GM23338 (cell line): ENCODE measurements around the gene RHOB. TPM values are rescaled to one million over a fixed set of nuclear protein-coding genes. Genes with fewer than 3 reads are reported as not detected.
"Not testable (repeated sequence)": the region's sequence is repeated elsewhere in the genome, so short reads cannot be mapped to it uniquely, and the experiment has no call there.

Experiments
- ATAC-seq: fragments of 200-7000 bp; cut with Tn5 transposase; 3 replicates; pipeline ENCODE4 v1.9.1; 2020
- DNase-seq: peaks from one replicate; pipeline ENCODE4 v3.0.0-alpha.2; 2015; ENCODE audit warnings: low spot score
- H2AFZ ChIP-seq: fragments of 200-600 bp; sonication (generic); 2 replicates; pipeline ENCODE4 v1.8.0; 2016; ENCODE audit warnings: antibody characterized with exemption, mild to moderate bottlenecking, moderate library complexity
- H3F3A ChIP-seq: fragments of 200-600 bp; sonication (generic); replicated peaks from 2 replicates; pipeline ENCODE4 v1.8.0; 2017; ENCODE audit warnings: antibody characterized with exemption, mixed run types, low read depth
- H3K27ac ChIP-seq: fragments of 200-600 bp; sonication (generic); 2 replicates; pipeline ENCODE4 v1.6.1; 2016; ENCODE audit warnings: low read depth
- H3K27me3 ChIP-seq: fragments of 200-600 bp; sonication (generic); 2 replicates; pipeline ENCODE4 v1.8.0; 2016; ENCODE audit warnings: mild to moderate bottlenecking, mixed run types, moderate library complexity; ENCODE audit not compliant: insufficient read depth
- H3K36me3 ChIP-seq: fragments of 200-600 bp; sonication (generic); 2 replicates; pipeline ENCODE4 v1.8.0; 2016; ENCODE audit warnings: mild to moderate bottlenecking; ENCODE audit not compliant: insufficient read depth
- H3K4me1 ChIP-seq: fragments of 200-600 bp; sonication (generic); 2 replicates; pipeline ENCODE4 v1.8.0; 2016; ENCODE audit warnings: mild to moderate bottlenecking, moderate library complexity; ENCODE audit not compliant: insufficient read depth
- H3K4me2 ChIP-seq: fragments of 200-600 bp; sonication (generic); 2 replicates; pipeline ENCODE4 v1.7.1; 2017; ENCODE audit warnings: mixed run types
- H3K4me3 ChIP-seq: fragments of 200-600 bp; sonication (generic); 2 replicates; pipeline ENCODE4 v1.6.1; 2016; ENCODE audit warnings: mixed run types
- H3K79me2 ChIP-seq: fragments of 200-600 bp; sonication (generic); replicated peaks from 2 replicates; pipeline ENCODE4 v1.8.0; 2017; ENCODE audit warnings: mild to moderate bottlenecking; ENCODE audit not compliant: insufficient read depth
- H3K9me2 ChIP-seq: fragments of 200-600 bp; sonication (generic); 2 replicates; pipeline ENCODE4 v1.8.0; 2017; ENCODE audit not compliant: insufficient read depth
- H4K20me1 ChIP-seq: fragments of 200-600 bp; sonication (generic); replicated peaks from 2 replicates; pipeline ENCODE4 v1.8.0; 2017; ENCODE audit warnings: mild to moderate bottlenecking; ENCODE audit not compliant: insufficient read depth
- H3K27ac Mint-ChIP-seq: 2 replicates; pipeline ENCODE4 v1.8.0; 2020; ENCODE audit warnings: inconsistent platforms, mild to moderate bottlenecking, moderate library complexity, mixed read lengths
- H3K27me3 Mint-ChIP-seq: 3 replicates; pipeline ENCODE4 v1.8.0; 2022; ENCODE audit warnings: low read depth, mild to moderate bottlenecking, moderate library complexity, mixed read lengths, inconsistent platforms; ENCODE audit not compliant: insufficient read depth, poor library complexity
- H3K36me3 Mint-ChIP-seq: 3 replicates; pipeline ENCODE4 v1.8.0; 2021; ENCODE audit warnings: low read depth, mild to moderate bottlenecking, inconsistent platforms, moderate library complexity, mixed read lengths
- H3K4me1 Mint-ChIP-seq: 3 replicates; pipeline ENCODE4 v1.8.0; 2020; ENCODE audit warnings: mild to moderate bottlenecking, inconsistent platforms, mixed read lengths
- H3K4me3 Mint-ChIP-seq: 3 replicates; pipeline ENCODE4 v1.8.0; 2021; ENCODE audit warnings: moderate library complexity, mild to moderate bottlenecking, inconsistent platforms, mixed read lengths
- H3K9me3 Mint-ChIP-seq: 3 replicates; pipeline ENCODE4 v1.8.0; 2020; ENCODE audit warnings: moderate library complexity, mild to moderate bottlenecking, inconsistent platforms, mixed read lengths
- EZH2 ChIP-seq: fragments of 200-600 bp; sonication (generic); IDR thresholded peaks from one replicate; pipeline ENCODE4 v1.8.0; 2017; ENCODE audit warnings: antibody characterized with exemption, mild to moderate bottlenecking, low read depth; ENCODE audit not compliant: unreplicated experiment
- ZNF331 ChIP-seq: fragments of 250-450 bp; sonication (Bioruptor Pico); IDR thresholded peaks from 2 replicates; pipeline ENCODE4 v1.5.0; 2020; ENCODE audit warnings: low read depth, mild to moderate bottlenecking, moderate library complexity
- ZNF462 ChIP-seq: fragments of 250-450 bp; sonication (Bioruptor Pico); IDR thresholded peaks from 2 replicates; pipeline ENCODE4 v1.5.0; 2020; ENCODE audit warnings: mild to moderate bottlenecking, moderate library complexity
- polyA plus RNA-seq: library from polyadenylated mRNA; unstranded; fragments of >200 nt; fragmentation: Nextera tagmentation; extraction: Ambion mirVana; gene quantifications from 2 replicates; pipeline ENCODE4 v1.2.1, GENCODE V29; 2016
- total RNA-seq: library from RNA; depleted of rRNA; stranded (reverse); fragments of >200 nt; shearing (Covaris generic); gene quantifications from 2 replicates; pipeline ENCODE4 v1.2.3, GENCODE V29; 2014

RHOB gene
- total and polyA plus RNA-seq, 2 experiments from 2014 or later, result 6.6 to 26.9 TPM

DNA sequence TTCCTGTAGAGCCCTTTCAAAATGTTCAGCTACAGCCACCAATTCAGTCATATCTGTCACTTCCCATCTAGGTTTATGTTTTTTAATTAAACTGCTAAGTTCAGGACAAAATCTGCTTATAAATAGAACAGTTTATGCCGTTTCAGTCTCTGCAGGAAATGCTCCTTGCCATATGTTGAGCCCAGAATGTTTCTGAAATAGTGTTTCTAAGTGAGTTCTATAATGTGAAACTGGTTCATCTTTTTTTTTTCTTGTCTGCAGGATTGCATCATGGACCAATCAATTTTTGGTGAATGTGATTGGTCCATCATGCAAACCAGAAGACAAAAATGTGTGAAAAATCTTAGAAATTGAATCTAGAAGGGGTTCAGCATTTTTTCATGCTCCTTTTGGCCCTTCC is 30.2 kb upstream of the RHOB start:
- no peaks in the 10 kb centered on the region for H3K4me1 ChIP-seq
- no peak overlapping the region for H3K4me3 Mint-ChIP-seq
- no peak overlapping the region for H3K27ac Mint-ChIP-seq
- no peaks in the 10 kb centered on the region for H4K20me1 ChIP-seq
- no peaks in the 10 kb centered on the region for H3K27me3 ChIP-seq
- no peaks in the 10 kb centered on the region for H3K36me3 ChIP-seq
- no peak for DNase-seq
- no peaks in the 10 kb centered on the region for H3K79me2 ChIP-seq
- H3K4me3 ChIP-seq, result no peak overlapping the region
- H3K27me3 Mint-ChIP-seq, result peaks cover 4% of the 10 kb centered on the region
- no peaks in the 10 kb centered on the region for H3K36me3 Mint-ChIP-seq
- H3K9me2 ChIP-seq, result no peaks in the 10 kb centered on the region
- ATAC-seq, result no peak
- H3K27ac ChIP-seq, result no peak overlapping the region
- no peaks in the 10 kb centered on the region for H3K9me3 Mint-ChIP-seq
- peaks cover 5% of the 10 kb centered on the region; the same call in 1 of the 3 replicates for H3K4me1 Mint-ChIP-seq
- no peaks in the 10 kb centered on the region for H3F3A ChIP-seq
- TF ChIP-seq EZH2 (no peak), ZNF462 (CRISPR knock-in tag) (no peak), ZNF331 (no peak)
- no peak overlapping the region for H3K4me2 ChIP-seq
- H2AFZ ChIP-seq, result no peak overlapping the region

- not testable (repeated sequence) for DNase-seq, H3K9me2 ChIP-seq, H3K36me3 ChIP-seq, H3K4me2 ChIP-seq, H3K4me1 Mint-ChIP-seq, H3K79me2 ChIP-seq, H3K27me3 ChIP-seq, H3K27ac Mint-ChIP-seq, H3K27me3 Mint-ChIP-seq, ATAC-seq, H2AFZ ChIP-seq, H3K4me1 ChIP-seq, H3K4me3 Mint-ChIP-seq, H3K27ac ChIP-seq, H3K9me3 Mint-ChIP-seq, H3K4me3 ChIP-seq, H4K20me1 ChIP-seq, H3K36me3 Mint-ChIP-seq, H3F3A ChIP-seq
Observed at GRCh38 chr2:20417230-20417821, 29.5 kb upstream of the RHOB start.
